ENCODE results near the gene ADAMTS3. TPM values are rescaled to one million over a fixed set of nuclear protein-coding genes. Genes with fewer than 3 reads are reported as not detected.

The ADAMTS3 gene
- total and polyA plus RNA-seq, 2 of the 13 experiments (the other 11 are each of a cell fraction or from before 2014, with no cell fraction given) = not detected

- no TSS peak for BruUV-seq (replicated peaks)
These were observed 37.7 kb upstream of the ADAMTS3 start for GRCh38 chr4:72606751-72607150.

More at GRCh38 chr4:72606751-72607150, 37.7 kb upstream of the ADAMTS3 start:
- DNase-seq (ENCODE audit: low spot score) (no peak), FAIRE-seq (no peak), ATAC-seq (no peak)
- Histone ChIP-seq H4K20me1 (ENCODE audit: insufficient read depth, low read length) (no peaks in the 10 kb centered on the region), H3K27me3 (ENCODE audit: control insufficient read depth in 1 of 2, insufficient read depth in 2 of 2, low read length in 2 of 2) (no peaks in the 10 kb centered on the region), H3K4me1 (ENCODE audit: insufficient read depth, low read length) (no peaks in the 10 kb centered on the region), H3K27ac (ENCODE audit: extremely low read length, insufficient read depth, low read length) (no peak overlapping the region), H3K36me3 (replicated peaks in 1 of 2; ENCODE audit: control insufficient read depth in 1 of 2, insufficient read depth in 2 of 2, low read length in 2 of 2) (no peaks in the 10 kb centered on the region), H3K9me3 (ENCODE audit: low read length) (peaks cover 21% of the 10 kb centered on the region; the same call in 1 of the 2 replicates), H3K4me2 (ENCODE audit: low read depth, low read length) (no peak overlapping the region), H3K79me2 (ENCODE audit: insufficient read depth, low read length) (no peaks in the 10 kb centered on the region), H2AFZ (ENCODE audit: low read length) (no peak overlapping the region), H3K4me3 (replicated peaks in 1 of 3; ENCODE audit: insufficient read depth in 1 of 3, low read depth in 2 of 3, low read length in 3 of 3) (no peak overlapping the region), H3K9ac (ENCODE audit: insufficient read depth, low read depth, low read length) (no peak overlapping the region)
- WGBS (ENCODE audit: low lambda C conversion rate) = 0% methylated on average over 2 of the region's 2 CpGs
- ChIA-PET POLR2A (no interaction called here), CTCF (ENCODE audit: low intra/inter-chr PET ratio, low total read pairs) (no interaction called here)
- intact Hi-C loops (cut with micrococcal nuclease; ENCODE audit: unreplicated experiment) = no loop called here
- TF ChIP-seq PHF5A (CRISPR knock-in tag; IDR thresholded peaks at IDR 0.05; ENCODE audit: low read depth, unreplicated experiment) (no peak), KLF9 (CRISPR knock-in tag; IDR thresholded peaks at IDR 0.05; ENCODE audit: low read depth) (no peak), CENPT (CRISPR knock-in tag; IDR thresholded peaks at IDR 0.05; ENCODE audit: low read depth) (no peak), REPIN1 (CRISPR knock-in tag; IDR thresholded peaks at IDR 0.05; ENCODE audit: borderline replicate concordance, low read depth) (no peak), TERF1 (CRISPR knock-in tag; IDR thresholded peaks at IDR 0.05) (no peak), CC2D1A (CRISPR knock-in tag; IDR thresholded peaks at IDR 0.05) (no peak), ERF (CRISPR knock-in tag; IDR thresholded peaks at IDR 0.05) (no peak), THYN1 (CRISPR knock-in tag; IDR thresholded peaks at IDR 0.05; ENCODE audit: borderline replicate concordance, low read depth) (no peak), SIN3A (IDR thresholded peaks at IDR 0.05; ENCODE audit: borderline replicate concordance, low read depth, low read length) (no peak), ELK4 (CRISPR knock-in tag; IDR thresholded peaks at IDR 0.05; ENCODE audit: borderline replicate concordance) (no peak), NR2F1 (CRISPR knock-in tag; IDR thresholded peaks at IDR 0.05) (no peak)
- in situ Hi-C loops (cut with HindIII; ENCODE audit: extremely low pct_ligation_motif_present, low pct_unique_long_range_greater_than_20kb) = no loop called here

Measured in HepG2 (cell line).